Activated effector memory CD4-positive, alpha-beta T cell treated with Interleukin-2 at 50 U/mL for 16 hours (primary cell): ENCODE data around the gene RASA3.
"Not testable (repeated sequence)": the region's sequence is repeated elsewhere in the genome, so short reads cannot be mapped to it uniquely, and the experiment has no call there.

Experiments
- DNase-seq: peaks from one replicate; pipeline ENCODE4 v3.0.0-alpha.2; 2020

Gene RASA3

GRCh38 chr13:114124431-114124830, 8.0 kb downstream of the RASA3 start:
- DNase-seq, result no peak

GRCh38 chr13:114123876-114124275, 8.5 kb downstream of the RASA3 start:
- DNase-seq, result no peak

GRCh38 chr13:114123448-114123847, 9.0 kb downstream of the RASA3 start:
- no peak for DNase-seq

GRCh38 chr13:114122591-114123211, 9.7 kb downstream of the RASA3 start:
- no peak for DNase-seq

- no peak for DNase-seq
Observed at GRCh38 chr13:114122127-114122511, 10.3 kb downstream of the RASA3 start.

- no peak for DNase-seq
Observed at GRCh38 chr13:114121496-114122126, 10.8 kb downstream of the RASA3 start.

GRCh38 chr13:114121031-114121430, 11.4 kb downstream of the RASA3 start:
- no peak for DNase-seq

- no peak for DNase-seq
Observed at GRCh38 chr13:114120591-114121011, 11.8 kb downstream of the RASA3 start.

GRCh38 chr13:114119196-114119595, 13.2 kb downstream of the RASA3 start:
- no peak for DNase-seq

GRCh38 chr13:114118511-114119123, 13.8 kb downstream of the RASA3 start:
- no peak for DNase-seq

GRCh38 chr13:114118086-114118485, 14.3 kb downstream of the RASA3 start:
- no peak for DNase-seq

- DNase-seq, result not testable (repeated sequence)
Observed at GRCh38 chr13:114117341-114117874, 15.0 kb downstream of the RASA3 start.

GRCh38 chr13:114116734-114117133, 15.7 kb downstream of the RASA3 start:
- no peak for DNase-seq

GRCh38 chr13:114115796-114116195, 16.6 kb downstream of the RASA3 start:
- DNase-seq, result no peak

- DNase-seq, result no peak
Observed at GRCh38 chr13:114115191-114115671, 17.2 kb downstream of the RASA3 start.

GRCh38 chr13:114114666-114115065, 17.8 kb downstream of the RASA3 start:
- DNase-seq, result not testable (repeated sequence)

GRCh38 chr13:114114006-114114640, 18.3 kb downstream of the RASA3 start:
- no peak for DNase-seq

- not testable (repeated sequence) for DNase-seq
Observed at GRCh38 chr13:114113395-114113794, 19.0 kb downstream of the RASA3 start.

- no peak for DNase-seq
Observed at GRCh38 chr13:114112826-114113322, 19.5 kb downstream of the RASA3 start.

- DNase-seq, result no peak
Observed at GRCh38 chr13:114112231-114112825, 20.1 kb downstream of the RASA3 start.

GRCh38 chr13:114111577-114111976, 20.8 kb downstream of the RASA3 start:
- DNase-seq, result no peak

- not testable (repeated sequence) for DNase-seq
Observed at GRCh38 chr13:114110830-114111189, 21.6 kb downstream of the RASA3 start.
